Neural crest cell (in vitro differentiated cells): ENCODE results near the gene ST3GAL3. TPM values are rescaled to one million over a fixed set of nuclear protein-coding genes. Genes with fewer than 3 reads are reported as not detected.

Experiments used
- DNase-seq: peaks from one replicate; pipeline ENCODE4 v3.0.0; 2021; ENCODE audit warnings: low read depth, mixed read lengths, low spot score
- H3K27ac Mint-ChIP-seq: one replicate; pipeline ENCODE4 v1.8.0; 2021; ENCODE audit warnings: mild to moderate bottlenecking, mixed read lengths; ENCODE audit not compliant: unreplicated experiment
- H3K27me3 Mint-ChIP-seq: 2 replicates; pipeline ENCODE4 v1.8.0; 2021; ENCODE audit warnings: low read depth, mild to moderate bottlenecking, mixed read lengths
- H3K36me3 Mint-ChIP-seq: 2 replicates; pipeline ENCODE4 v1.8.0; 2021; ENCODE audit warnings: low read depth, mild to moderate bottlenecking, mixed read lengths
- H3K4me1 Mint-ChIP-seq: 2 replicates; pipeline ENCODE4 v1.8.0; 2021; ENCODE audit warnings: mixed read lengths
- H3K4me3 Mint-ChIP-seq: one replicate; pipeline ENCODE4 v1.8.0; 2021; ENCODE audit warnings: mild to moderate bottlenecking, mixed read lengths
- H3K9me3 Mint-ChIP-seq: 2 replicates; pipeline ENCODE4 v1.8.0; 2021; ENCODE audit warnings: mixed read lengths
- CTCF ChIP-seq: fragments of 200-600 bp; sonication (generic); conservative IDR thresholded peaks from 2 replicates; pipeline ENCODE4 v1.5.0; 2021; ENCODE audit warnings: antibody characterized with exemption, mild to moderate bottlenecking
- total RNA-seq: library from RNA; stranded (reverse); gene quantifications from 2 replicates; pipeline ENCODE4 v1.2.1, GENCODE V29; 2021

Gene ST3GAL3
- total RNA-seq, 1 donor from 2014 or later: 37.4 TPM

- H3K36me3 Mint-ChIP-seq: no peaks in the 10 kb centered on the region
- H3K27me3 Mint-ChIP-seq: peaks cover 60% of the 10 kb centered on the region
- DNase-seq: no peak
- no peak for TF ChIP-seq CTCF
- peak overlapping the region; percentile 83 for H3K4me3 Mint-ChIP-seq
- H3K4me1 Mint-ChIP-seq: peaks cover 16% of the 10 kb centered on the region
- H3K9me3 Mint-ChIP-seq: no peaks in the 10 kb centered on the region
- H3K27ac Mint-ChIP-seq: no peak overlapping the region
These were observed 227.6 kb downstream of the ST3GAL3 start for GRCh38 chr1:43934986-43935324.

GRCh38 chr1:43935711-43936427 lies 228.5 kb downstream of the ST3GAL3 start:
- Mint-ChIP-seq H3K4me1 (peaks cover 16% of the 10 kb centered on the region), H3K4me3 (peak overlapping the region; percentile 83), H3K36me3 (no peaks in the 10 kb centered on the region), H3K27ac (no peak overlapping the region), H3K9me3 (no peaks in the 10 kb centered on the region), H3K27me3 (peaks cover 62% of the 10 kb centered on the region)
- TF ChIP-seq CTCF: no peak
- no peak for DNase-seq

GRCh38 chr1:43936431-43937151 lies 229.3 kb downstream of the ST3GAL3 start:
- peak; percentile 42 for TF ChIP-seq CTCF
- Mint-ChIP-seq H3K9me3 (no peaks in the 10 kb centered on the region), H3K4me1 (peaks cover 16% of the 10 kb centered on the region)

GRCh38 chr1:43937179-43937865 lies 230.0 kb downstream of the ST3GAL3 start:
- Mint-ChIP-seq H3K9me3 (no peaks in the 10 kb centered on the region), H3K27ac (no peak overlapping the region), H3K4me3 (peak overlapping the region; percentile 81), H3K27me3 (peaks cover 54% of the 10 kb centered on the region), H3K4me1 (peaks cover 16% of the 10 kb centered on the region), H3K36me3 (no peaks in the 10 kb centered on the region)
- no peak for DNase-seq
- TF ChIP-seq CTCF: no peak

More at GRCh38 chr1:43936431-43937151, 229.3 kb downstream of the ST3GAL3 start:
- DNase-seq: peak; percentile 34
- Mint-ChIP-seq H3K36me3 (no peaks in the 10 kb centered on the region), H3K27ac (no peak overlapping the region), H3K4me3 (peak overlapping the region; percentile 81), H3K27me3 (peaks cover 59% of the 10 kb centered on the region)

- no peak for DNase-seq
- Mint-ChIP-seq H3K4me1 (peaks cover 9% of the 10 kb centered on the region), H3K9me3 (no peaks in the 10 kb centered on the region), H3K27ac (peak overlapping the region; percentile 85), H3K27me3 (peaks cover 44% of the 10 kb centered on the region), H3K4me3 (peak overlapping the region; percentile 52), H3K36me3 (no peaks in the 10 kb centered on the region)
- TF ChIP-seq CTCF: no peak
These were observed 231.0 kb downstream of the ST3GAL3 start for GRCh38 chr1:43938383-43938782.
